Epithelial cell of proximal tubule (primary cell): ENCODE results near the gene TRIM47. TPM values are rescaled to one million over a fixed set of nuclear protein-coding genes. Genes with fewer than 3 reads are reported as not detected.

ENCODE experiments used
- DNase-seq: peaks from one replicate; pipeline ENCODE4 v3.0.0-alpha.2; 2011; ENCODE audit warnings: low read depth
- H3K4me3 ChIP-seq: 2 replicates; pipeline ENCODE4 v1.5.1; 2011; ENCODE audit warnings: low read depth, mild to moderate bottlenecking, low read length
- CTCF ChIP-seq: conservative IDR thresholded peaks from 2 replicates; pipeline ENCODE4 v1.5.1; 2012; ENCODE audit warnings: low read depth, mild to moderate bottlenecking, low read length
- total RNA-seq: library from RNA; depleted of rRNA; stranded (reverse); fragments of >200 nt; gene quantifications from 2 replicates; pipeline ENCODE4 v1.2.3, GENCODE V29; 2015

The TRIM47 gene
- total RNA-seq, 1 donor from 2014 or later = 51.2 TPM

GRCh38 chr17:75899767-75900468 lies 21.5 kb upstream of the TRIM47 start:
- DNase-seq = no peak
- H3K4me3 ChIP-seq = no peak overlapping the region
- no peak for TF ChIP-seq CTCF

- TF ChIP-seq CTCF = no peak
- DNase-seq = no peak
- no peak overlapping the region for H3K4me3 ChIP-seq
These were observed 21.0 kb upstream of the TRIM47 start for GRCh38 chr17:75899353-75899752.

- H3K4me3 ChIP-seq = no peak overlapping the region
- no peak for DNase-seq
- TF ChIP-seq CTCF = no peak
These were observed 20.4 kb upstream of the TRIM47 start for GRCh38 chr17:75898791-75899190.

- H3K4me3 ChIP-seq = no peak overlapping the region
- no peak for DNase-seq
- TF ChIP-seq CTCF = no peak
These were observed 19.7 kb upstream of the TRIM47 start for GRCh38 chr17:75898065-75898464.

- no peak for DNase-seq
- peak overlapping the region; percentile 76 for H3K4me3 ChIP-seq
- no peak for TF ChIP-seq CTCF
These were observed 19.0 kb upstream of the TRIM47 start for GRCh38 chr17:75897160-75898019.

- H3K4me3 ChIP-seq = peak within 1 kb of the TSS; percentile 76
- no peak for DNase-seq
- no peak for TF ChIP-seq CTCF
These were observed 18.2 kb upstream of the TRIM47 start, which contains the start of gene TRIM65 for GRCh38 chr17:75896415-75897159. TSS of gene TRIM65 (minus strand) at chr17:75896951. CDS start at chr17:75896937, 14 bp downstream.
